ENCODE data around the gene MED16.

- TF ChIP-seq POLR2A (IDR thresholded peaks at IDR 0.05), result no peak
- TF ChIP-seq CTCF (IDR thresholded peaks at IDR 0.05), result no peak
- TF ChIP-seq POLR2AphosphoS5 (IDR thresholded peaks at IDR 0.05), result no peak
These were observed 13.1 kb downstream of the MED16 start for GRCh38 chr19:879711-880438.

All from suprapubic skin (tissue), 4 donors.